HepG2 (cell line): ENCODE measurements around the gene DMPK. TPM values are rescaled to one million over a fixed set of nuclear protein-coding genes. Genes with fewer than 3 reads are reported as not detected.

ENCODE experiments used
- ATAC-seq: fragments of 200-7000 bp; cut with Tn5 transposase; 3 replicates; pipeline ENCODE4 v1.9.1; 2020; ENCODE audit warnings: mild to moderate bottlenecking, moderate library complexity
- BruUV-seq: library from RNA; stranded (reverse); fragments of 400-500 nt; replicated peaks from 2 replicates; lab custom pipeline; 2021; lab: Mats Ljungman, UMichigan
- CTCF ChIA-PET: fragments of 300-600 bp; formaldehyde crosslinking; extraction: SDS; loops from one replicate; lab custom pipeline; 2021; ENCODE audit warnings: low total read pairs, inconsistent platforms, low intra/inter-chr PET ratio; lab: Yijun Ruan, JAX
- POLR2A ChIA-PET: fragments of 350-600 bp; sonication (Branson Sonifier 250); formaldehyde crosslinking; loops from one replicate; lab custom pipeline; 2020; ENCODE audit warnings: antibody characterized with exemption, inconsistent platforms; lab: Yijun Ruan, JAX
- DNase-seq: peaks from one replicate; pipeline ENCODE4 v3.0.0-alpha.2; 2015; ENCODE audit warnings: low spot score
- FAIRE-seq: peaks from 3 replicates; lab custom pipeline; 2011; peaks lifted over from hg19 to GRCh38; lab: Jason Lieb, UNC
- H2AFZ ChIP-seq: one replicate; pipeline ENCODE4 v1.6.1; 2011; ENCODE audit warnings: low read length, inconsistent platforms
- H3K27ac ChIP-seq: fragments of 300-600 bp; 3 replicates; pipeline ENCODE4 v1.8.0; 2011; ENCODE audit warnings: mixed run types, mild to moderate bottlenecking, mixed read lengths, low read length, inconsistent platforms; ENCODE audit not compliant: insufficient read depth; ENCODE audit errors: extremely low read length
- H3K27me3 ChIP-seq, 2 experiments: fragments of 200-600 bp in 1 of 2; 2 replicates in 1 of 2; 3 replicates in 1 of 2; pipeline versions ENCODE4 v1.6.0 to v1.8.0; 2011; ENCODE audit warnings: low read length in 2 of 2, mild to moderate bottlenecking in 2 of 2, moderate library complexity in 2 of 2, inconsistent platforms in 1 of 2; ENCODE audit not compliant: insufficient read depth in 2 of 2, control insufficient read depth in 1 of 2
- H3K36me3 ChIP-seq, 2 experiments: fragments of 200-600 bp in 1 of 2; replicated peaks in 1 of 2; 2 replicates in 1 of 2; 3 replicates in 1 of 2; pipeline versions ENCODE4 v1.5.1 to v1.8.0; 2011; ENCODE audit warnings: low read length in 2 of 2, inconsistent platforms in 1 of 2; ENCODE audit not compliant: insufficient read depth in 2 of 2, control insufficient read depth in 1 of 2
- H3K4me1 ChIP-seq: 2 replicates; pipeline ENCODE4 v1.5.1; 2012; ENCODE audit warnings: low read length, inconsistent platforms; ENCODE audit not compliant: insufficient read depth
- H3K4me2 ChIP-seq: 2 replicates; pipeline ENCODE4 v1.6.0; 2011; ENCODE audit warnings: low read depth, low read length, inconsistent platforms
- H3K4me3 ChIP-seq, 3 experiments: fragments of 200-600 bp in 1 of 3; sonication (generic), shearing (Covaris generic) in 1 of 3; replicated peaks in 1 of 3; 2 replicates each; pipeline ENCODE4 v1.5.1; 2011 to 2016; ENCODE audit warnings: low read length in 3 of 3, inconsistent platforms in 2 of 3, low read depth in 2 of 3, mild to moderate bottlenecking in 2 of 3, control low read depth in 1 of 3, mixed read lengths in 1 of 3; ENCODE audit not compliant: insufficient read depth in 1 of 3
- H3K79me2 ChIP-seq: one replicate; pipeline ENCODE4 v1.6.1; 2011; ENCODE audit warnings: low read length, inconsistent platforms; ENCODE audit not compliant: insufficient read depth
- H3K9ac ChIP-seq: 2 replicates; pipeline ENCODE4 v1.6.0; 2011; ENCODE audit warnings: mild to moderate bottlenecking, low read depth, low read length, inconsistent platforms; ENCODE audit not compliant: insufficient read depth
- H3K9me3 ChIP-seq: 2 replicates; pipeline ENCODE4 v1.5.1; 2012; ENCODE audit warnings: mild to moderate bottlenecking, low read length
- H4K20me1 ChIP-seq: 2 replicates; pipeline ENCODE4 v1.6.0; 2011; ENCODE audit warnings: inconsistent platforms, mild to moderate bottlenecking, low read length, moderate library complexity; ENCODE audit not compliant: insufficient read depth
- IRF9 ChIP-seq: sonication (generic); formaldehyde crosslinking; IDR thresholded peaks from 2 replicates; pipeline ENCODE4 v1.8.0; 2022; ENCODE audit warnings: missing genetic modification reagents, mild to moderate bottlenecking, borderline replicate concordance
- SMAD3 ChIP-seq: sonication (generic); formaldehyde crosslinking; IDR thresholded peaks from 2 replicates; pipeline ENCODE4 v1.4.0; 2020; ENCODE audit warnings: missing genetic modification reagents
- TFDP1 ChIP-seq: IDR thresholded peaks from 2 replicates; pipeline ENCODE4 v1.6.1; 2016; ENCODE audit warnings: missing compliant biosample characterization, missing genetic modification reagents, borderline replicate concordance
- ZNF703 ChIP-seq: sonication (generic); formaldehyde crosslinking; IDR thresholded peaks from 2 replicates; pipeline ENCODE4 v1.5.1; 2020; ENCODE audit warnings: missing genetic modification reagents, mild to moderate bottlenecking, moderate library complexity, borderline replicate concordance
- WGBS: methylation state at CpG from one replicate; pipeline ENCODE4 v1.1.6; 2017; ENCODE audit warnings: low lambda C conversion rate; 5-methylcytosine and 5-hydroxymethylcytosine counted together
- in situ Hi-C: cut with HindIII; loops from 2 replicates; pipeline ENCODE4 v1.10.0; 2017; ENCODE audit warnings: low pct_unique_long_range_greater_than_20kb; ENCODE audit not compliant: extremely low pct_ligation_motif_present
- intact Hi-C: fragments of 100-400 bp; cut with micrococcal nuclease; formaldehyde crosslinking; loops from one replicate; pipeline ENCODE4 v1.10.0; 2022; ENCODE audit not compliant: unreplicated experiment
- polyA plus RNA-seq, 8 experiments: library from polyadenylated mRNA; depleted of rRNA in 3 of 8; stranded (reverse) in 7 of 8; unstranded in 1 of 8; fragments of >200 nt; fragmentation: Illumina TruSeq in 4 of 8; extraction: Trizol in 4 of 8; gene quantifications; 2 replicates each; pipeline versions ENCODE4 v1.2.1 to v1.2.3, GENCODE V29; 2011 to 2016; ENCODE audit warnings: low read depth in 4 of 8, missing spikeins in 1 of 8, mixed read lengths in 1 of 8; ENCODE audit not compliant: insufficient read depth in 1 of 8
- total RNA-seq, 5 experiments: library from RNA; depleted of rRNA; stranded (reverse); fragments of >200 nt; fragmentation: Illumina TruSeq; extraction: Trizol; gene quantifications; 2 replicates each; pipeline ENCODE4 v1.2.3, GENCODE V29; 2016; ENCODE audit warnings: low read depth in 1 of 5

The DMPK gene
- total and polyA plus RNA-seq, 2 of the 13 experiments (the other 11 are each of a cell fraction or from before 2014, with no cell fraction given): 5.3 to 8.8 TPM

GRCh38 chr19:45814166-45814780 lies 32.0 kb upstream of the DMPK start:
- peaks cover 0 to 1% of the 10 kb centered on the region in 2 experiments; a peak in 1 of 5 replicates for H3K36me3 ChIP-seq
- peaks cover 7% of the 10 kb centered on the region for H3K4me1 ChIP-seq
- H3K9ac ChIP-seq: no peak overlapping the region
- H3K4me3 ChIP-seq: no peak overlapping the region
- no peaks in the 10 kb centered on the region for H3K9me3 ChIP-seq
- H4K20me1 ChIP-seq: no peaks in the 10 kb centered on the region
- H2AFZ ChIP-seq: no peak overlapping the region
- 97% methylated on average over 6 of the region's 12 CpGs for WGBS
- ChIA-PET CTCF (no interaction called here), POLR2A (interaction anchor here (1.2 kb wide), 1 partner anchor 21 kb away, joined by 3 read pairs; the partner anchor contains the start of gene DMWD)
- ATAC-seq: no peak
- no peaks in the 10 kb centered on the region for H3K79me2 ChIP-seq
- H3K27ac ChIP-seq: no peak overlapping the region
- no peak for FAIRE-seq
- DNase-seq: no peak
- H3K4me2 ChIP-seq: no peak overlapping the region
- no peaks in the 10 kb centered on the region for H3K27me3 ChIP-seq
- TF ChIP-seq TFDP1 (CRISPR knock-in tag): no peak
- no peak for TF ChIP-seq SMAD3 (CRISPR knock-in tag)
- TF ChIP-seq IRF9 (CRISPR knock-in tag): no peak
- TF ChIP-seq ZNF703 (CRISPR knock-in tag): no peak
- no TSS peak for BruUV-seq
- in situ Hi-C loops: loop anchor here (10.0 kb wide), 1 partner anchor 201 kb away; no protein-coding TSS in a partner anchor
- intact Hi-C loops: no loop called here
